Brain microvascular endothelial cell (primary cell): Measurements from ENCODE around the gene TMC4.

Experiments
- DNase-seq: peaks from one replicate; pipeline ENCODE4 v3.0.0-alpha.2; 2020
- H3K27ac ChIP-seq: fragments of 250-450 bp; sonication (Bioruptor Pico); 2 replicates; pipeline ENCODE4 v1.5.1; 2020; ENCODE audit warnings: mild to moderate bottlenecking, moderate library complexity
- H3K27me3 ChIP-seq: fragments of 250-450 bp; sonication (Bioruptor Pico); replicated peaks from 2 replicates; pipeline ENCODE4 v1.5.1; 2020; ENCODE audit warnings: mild to moderate bottlenecking
- H3K36me3 ChIP-seq: fragments of 250-450 bp; sonication (Bioruptor Pico); replicated peaks from 2 replicates; pipeline ENCODE4 v1.5.1; 2020; ENCODE audit warnings: mild to moderate bottlenecking
- H3K4me3 ChIP-seq: 2 replicates; pipeline ENCODE4 v1.5.1; 2011; ENCODE audit warnings: low read depth, mild to moderate bottlenecking, control low read depth, low read length, moderate library complexity
- in situ Hi-C: cut with HindIII; loops from 2 replicates; pipeline ENCODE4 v1.10.0; 2017; ENCODE audit warnings: low sequenced_read_pairs, low pct_ligation_motif_present
- TF ChIP-seq, protein P1 (sequence below): IDR thresholded peaks from 2 replicates; pipeline ENCODE4 v1.5.1; 2011; ENCODE audit warnings: low read depth, mild to moderate bottlenecking, moderate library complexity, low read length, control low read depth, inconsistent platforms; ENCODE audit errors: missing control alignments

TMC4 gene

DNA sequence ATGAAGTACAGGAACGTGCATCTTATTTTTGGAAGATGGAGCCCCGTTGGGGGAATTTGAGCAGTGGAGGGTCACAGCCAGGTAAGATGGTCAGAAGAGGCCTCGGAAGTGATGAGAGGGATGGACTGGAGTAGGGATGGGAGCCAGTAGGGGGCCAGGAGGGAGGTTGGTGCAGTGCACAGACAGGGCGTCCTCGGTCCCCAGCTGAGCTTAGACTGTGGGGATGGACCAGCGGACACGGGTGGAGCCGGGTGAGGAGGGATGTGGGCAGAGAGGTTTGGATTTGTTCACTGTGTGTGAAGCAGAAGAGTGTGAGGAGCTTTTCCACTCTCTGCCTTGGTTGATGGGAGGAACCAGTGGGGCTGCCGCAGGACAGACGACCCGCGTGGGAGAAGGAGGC is 38.3 kb upstream of the TMC4 start:
- TF ChIP-seq, protein P1, sequence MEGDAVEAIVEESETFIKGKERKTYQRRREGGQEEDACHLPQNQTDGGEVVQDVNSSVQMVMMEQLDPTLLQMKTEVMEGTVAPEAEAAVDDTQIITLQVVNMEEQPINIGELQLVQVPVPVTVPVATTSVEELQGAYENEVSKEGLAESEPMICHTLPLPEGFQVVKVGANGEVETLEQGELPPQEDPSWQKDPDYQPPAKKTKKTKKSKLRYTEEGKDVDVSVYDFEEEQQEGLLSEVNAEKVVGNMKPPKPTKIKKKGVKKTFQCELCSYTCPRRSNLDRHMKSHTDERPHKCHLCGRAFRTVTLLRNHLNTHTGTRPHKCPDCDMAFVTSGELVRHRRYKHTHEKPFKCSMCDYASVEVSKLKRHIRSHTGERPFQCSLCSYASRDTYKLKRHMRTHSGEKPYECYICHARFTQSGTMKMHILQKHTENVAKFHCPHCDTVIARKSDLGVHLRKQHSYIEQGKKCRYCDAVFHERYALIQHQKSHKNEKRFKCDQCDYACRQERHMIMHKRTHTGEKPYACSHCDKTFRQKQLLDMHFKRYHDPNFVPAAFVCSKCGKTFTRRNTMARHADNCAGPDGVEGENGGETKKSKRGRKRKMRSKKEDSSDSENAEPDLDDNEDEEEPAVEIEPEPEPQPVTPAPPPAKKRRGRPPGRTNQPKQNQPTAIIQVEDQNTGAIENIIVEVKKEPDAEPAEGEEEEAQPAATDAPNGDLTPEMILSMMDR: no peak
- Histone ChIP-seq H3K27me3 (no peaks in the 10 kb centered on the region), H3K36me3 (peaks cover 25% of the 10 kb centered on the region), H3K4me3 (no peak overlapping the region), H3K27ac (no peak overlapping the region)
- in situ Hi-C loops: no loop called here
- DNase-seq: no peak

DNA sequence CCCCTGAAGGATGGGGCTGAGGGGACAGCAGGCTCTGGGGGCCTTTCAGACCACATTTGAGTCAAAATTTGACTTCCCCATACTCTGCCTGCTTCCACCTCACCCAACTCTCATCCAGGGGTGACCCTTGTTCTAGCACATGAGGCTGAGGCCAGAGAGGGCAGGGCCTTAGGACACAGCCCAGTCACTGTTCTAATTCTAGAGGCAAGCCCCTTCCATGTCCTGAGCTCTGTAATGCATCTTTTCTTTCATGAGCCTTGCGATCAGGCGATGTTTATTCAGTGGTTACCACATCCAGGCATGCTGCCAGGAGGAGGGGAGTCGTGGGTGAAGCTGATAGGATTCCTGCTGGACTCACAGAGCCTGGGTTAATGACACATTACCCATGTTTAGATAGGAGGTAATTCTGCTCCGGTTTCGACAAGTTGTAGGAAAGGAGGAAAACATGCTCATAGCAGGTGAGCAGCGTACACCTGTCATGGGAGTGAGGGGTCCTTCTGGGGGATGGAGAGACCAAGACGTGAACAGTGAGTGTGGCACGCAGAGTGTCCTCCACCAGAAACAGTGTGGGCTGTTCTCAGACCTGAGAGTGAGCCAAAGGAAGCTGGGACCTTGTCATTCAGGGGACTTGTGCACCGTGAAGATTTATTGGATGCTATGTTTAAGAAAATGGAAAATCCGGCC is 37.0 kb upstream of the TMC4 start:
- DNase-seq: peak; percentile 99
- TF ChIP-seq, protein P1: no peak
- Histone ChIP-seq H3K27ac (peak overlapping the region; percentile 49), H3K36me3 (peaks cover 38% of the 10 kb centered on the region), H3K27me3 (no peaks in the 10 kb centered on the region), H3K4me3 (no peak overlapping the region)
- in situ Hi-C loops: no loop called here

DNA sequence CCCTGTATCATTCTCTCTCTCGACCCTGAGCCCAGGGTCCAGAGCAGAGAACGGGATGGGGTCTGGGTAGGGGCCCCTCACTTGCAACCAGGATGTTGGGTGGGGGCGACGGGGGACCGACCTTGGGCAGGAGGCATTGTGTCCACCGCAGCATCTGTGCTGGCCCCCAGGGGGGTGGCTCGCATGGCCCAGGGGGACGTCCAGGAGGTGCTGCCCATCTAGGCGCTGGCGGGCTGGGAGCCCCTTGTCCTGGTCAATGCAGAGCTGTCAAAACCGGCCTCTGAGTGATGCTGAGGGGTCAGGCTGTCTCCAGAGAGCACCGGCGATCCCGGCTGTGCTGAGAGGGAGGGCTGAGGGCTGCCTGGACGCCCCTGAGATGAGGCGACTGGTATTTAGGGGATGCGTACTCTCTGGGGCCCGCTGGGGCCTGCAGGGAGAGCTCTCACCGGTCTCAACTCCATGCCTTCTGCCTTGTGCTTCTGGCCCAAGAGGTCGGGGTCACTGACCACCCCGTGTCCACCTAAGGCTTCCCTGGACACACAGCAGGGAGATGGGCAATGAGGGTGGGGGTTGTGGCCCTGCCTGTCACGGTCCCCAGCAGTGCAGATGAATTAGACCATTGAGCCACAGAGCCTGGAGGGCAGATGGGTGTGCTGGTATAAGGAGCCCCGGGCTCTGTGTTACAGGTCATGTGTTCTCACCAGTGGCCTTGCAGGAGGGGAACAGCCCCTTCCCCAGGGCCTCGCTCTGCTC is 36.3 kb upstream of the TMC4 start:
- no peak overlapping the region for H3K4me3 ChIP-seq
- in situ Hi-C loops: no loop called here
- peak overlapping the region; percentile 49 for H3K27ac ChIP-seq
- TF ChIP-seq, protein P1: no peak
- H3K36me3 ChIP-seq: peaks cover 45% of the 10 kb centered on the region
- no peak for DNase-seq
- no peaks in the 10 kb centered on the region for H3K27me3 ChIP-seq

DNA sequence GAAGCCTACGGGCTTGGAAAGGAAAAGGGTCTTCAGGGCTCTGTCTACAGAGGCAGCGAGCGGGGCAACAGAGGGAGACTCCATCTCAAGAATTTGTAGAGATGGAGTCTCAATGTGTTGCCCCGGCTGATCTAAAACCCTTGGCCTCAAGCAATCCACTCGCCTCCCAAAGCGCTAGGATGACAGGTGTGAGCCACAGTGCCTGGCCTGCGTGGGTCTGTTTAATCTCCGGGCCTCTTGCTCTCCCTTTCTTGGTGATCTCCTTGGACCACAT is 35.8 kb upstream of the TMC4 start:
- in situ Hi-C loops: no loop called here
- Histone ChIP-seq H3K27ac (no peak overlapping the region), H3K36me3 (peaks cover 50% of the 10 kb centered on the region), H3K4me3 (no peak overlapping the region), H3K27me3 (no peaks in the 10 kb centered on the region)
- DNase-seq: no peak
- TF ChIP-seq, protein P1: no peak

DNA sequence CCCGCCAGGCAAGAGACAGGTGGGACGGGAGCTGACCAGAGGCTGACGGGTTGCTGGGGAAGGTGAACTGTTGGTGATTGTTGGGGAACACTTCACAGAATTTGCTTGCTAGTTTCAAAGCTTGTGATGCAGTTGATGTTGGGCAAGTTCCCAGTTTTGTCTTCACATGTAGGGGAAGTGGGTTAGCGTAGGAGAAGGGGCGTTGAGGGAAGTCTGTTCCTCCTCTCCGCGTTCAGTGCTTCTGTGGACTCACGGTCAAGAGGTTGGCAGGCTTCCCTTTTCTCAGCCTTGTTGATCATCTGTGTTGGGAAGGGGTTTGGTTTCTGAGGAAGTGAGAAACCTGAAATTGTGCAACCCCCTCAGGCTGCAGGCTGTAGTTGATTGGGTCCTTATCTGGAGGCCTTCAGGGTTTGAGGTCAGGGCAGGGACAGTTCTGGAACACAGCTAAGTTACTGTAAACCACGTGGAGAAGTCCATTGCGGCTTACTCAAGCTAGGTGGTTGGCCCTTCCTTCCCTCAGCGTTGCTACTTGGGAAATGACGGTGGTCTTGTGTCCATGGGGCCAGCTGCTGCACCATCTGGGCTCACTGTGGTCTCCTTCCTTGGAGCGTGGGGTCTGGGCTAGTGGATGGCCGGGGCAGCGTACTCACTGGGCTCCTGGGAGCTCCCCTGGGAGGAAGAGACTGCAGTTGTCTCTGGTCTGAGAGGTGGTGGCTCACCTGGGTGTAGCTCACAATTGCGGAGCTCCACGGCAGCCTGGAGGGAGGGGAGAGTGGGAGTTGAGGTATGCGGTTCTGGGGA is 35.2 kb upstream of the TMC4 start:
- no peak overlapping the region for H3K27ac ChIP-seq
- DNase-seq: peak; percentile 40
- no peak overlapping the region for H3K4me3 ChIP-seq
- TF ChIP-seq, protein P1: no peak
- H3K36me3 ChIP-seq: peaks cover 56% of the 10 kb centered on the region
- H3K27me3 ChIP-seq: no peaks in the 10 kb centered on the region
- in situ Hi-C loops: no loop called here
